T1000 (cell line): ENCODE results near the gene GAL3ST2.

ENCODE experiments used
- DNase-seq: peaks from one replicate; lab custom pipeline; 2025; ENCODE audit warnings: mixed read lengths; lab: John Stamatoyannopoulos, UW

Gene GAL3ST2

GRCh38 chr2:241844831-241845578 lies 68.4 kb downstream of the GAL3ST2 start:
- no peak for DNase-seq

DNA sequence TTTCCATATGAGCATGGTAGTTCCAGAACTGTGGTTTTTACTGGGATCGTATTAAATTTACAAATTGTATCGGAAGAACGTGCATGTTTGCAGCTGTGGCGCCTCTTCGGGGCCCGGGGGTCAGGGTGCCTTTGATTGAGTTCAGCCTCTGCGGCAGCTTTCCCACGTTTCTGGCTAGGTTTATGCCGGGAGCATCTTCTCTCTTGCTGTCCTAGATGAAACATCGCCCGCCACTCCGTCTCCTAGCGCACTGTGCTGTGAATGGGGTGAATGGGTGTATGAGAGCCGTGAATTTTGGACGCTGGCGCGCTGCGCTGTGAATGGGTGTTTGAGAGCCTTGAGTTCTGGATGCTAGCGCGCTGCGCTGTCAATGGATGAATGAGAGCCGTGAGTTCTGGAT lies 69.8 kb downstream of the GAL3ST2 start:
- DNase-seq: no peak

- DNase-seq: no peak
Measured at GRCh38 chr2:241848761-241849615, 72.4 kb downstream of the GAL3ST2 start.

DNA sequence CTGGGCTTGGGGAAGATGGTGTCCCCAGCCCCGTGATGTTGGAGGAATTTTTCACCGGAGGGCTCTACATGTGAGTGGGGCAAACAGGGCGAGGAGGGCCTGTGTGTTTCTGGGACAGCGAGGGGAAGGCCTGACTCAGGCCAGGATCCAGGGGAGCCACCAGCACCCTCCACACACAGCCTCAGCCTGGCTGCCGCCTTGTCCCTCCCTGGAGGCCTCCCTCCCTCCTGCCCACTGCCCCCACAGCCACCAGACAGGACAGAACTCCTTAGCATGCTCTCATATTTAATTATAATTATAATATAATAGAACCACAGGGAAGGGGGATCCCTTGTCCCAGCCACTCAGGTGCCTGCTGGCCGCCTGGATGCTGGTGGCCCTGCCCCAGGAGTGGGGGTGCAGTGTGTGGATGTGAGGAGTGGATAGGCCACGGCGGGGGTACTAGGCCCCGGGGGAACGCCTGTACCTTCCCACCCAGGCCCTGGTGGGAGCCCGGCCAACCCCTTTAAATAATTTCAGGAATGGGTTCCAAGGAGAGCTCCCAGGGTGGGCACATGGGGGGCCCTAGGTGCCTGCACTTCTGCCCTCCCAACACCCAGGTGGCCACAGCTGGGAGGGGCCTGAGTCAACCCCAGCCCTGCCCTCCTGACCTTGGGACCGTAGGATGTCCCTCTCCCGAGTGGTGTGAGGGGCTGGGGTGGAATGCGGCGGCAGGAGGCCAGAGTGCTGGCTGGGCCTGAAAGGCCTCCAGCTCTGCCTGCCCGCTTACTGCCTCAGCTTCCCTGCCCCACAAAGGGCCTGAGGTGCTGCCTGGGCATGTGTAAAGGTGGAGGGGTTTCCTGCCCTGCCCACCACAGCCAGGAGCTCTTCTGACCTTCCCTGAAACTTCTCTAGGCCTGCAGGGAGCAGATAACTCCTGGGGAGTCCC lies 73.3 kb downstream of the GAL3ST2 start:
- DNase-seq: no peak

- DNase-seq: no peak
Measured at GRCh38 chr2:241850544-241851324, 74.1 kb downstream of the GAL3ST2 start.

- no peak for DNase-seq
Measured at GRCh38 chr2:241851325-241852115, 74.9 kb downstream of the GAL3ST2 start.

- no peak for DNase-seq
Measured at GRCh38 chr2:241852116-241852980, 75.7 kb downstream of the GAL3ST2 start.

GRCh38 chr2:241852981-241853631 lies 76.5 kb downstream of the GAL3ST2 start:
- DNase-seq: no peak
